GM06990 (cell line): ENCODE data around the gene C12orf43.
"Not testable (repeated sequence)": the region's sequence is repeated elsewhere in the genome, so short reads cannot be mapped to it uniquely, and the experiment has no call there.

Experiments
- DNase-seq: peaks from one replicate; pipeline ENCODE4 v3.0.0-alpha.2; 2011; ENCODE audit not compliant: insufficient read length; ENCODE audit errors: extremely low read depth
- H3K27me3 ChIP-seq: replicated peaks from 2 replicates; pipeline ENCODE4 v1.6.0; 2011; ENCODE audit warnings: low read length; ENCODE audit not compliant: control insufficient read depth, insufficient read depth
- H3K36me3 ChIP-seq: 2 replicates; pipeline ENCODE4 v1.5.1; 2011; ENCODE audit warnings: low read length; ENCODE audit not compliant: control insufficient read depth, insufficient read depth
- H3K4me3 ChIP-seq: replicated peaks from 2 replicates; pipeline ENCODE4 v1.5.1; 2011; ENCODE audit warnings: low read depth, mild to moderate bottlenecking, control low read depth, low read length
- CTCF ChIP-seq: IDR thresholded peaks from 2 replicates; pipeline ENCODE4 v1.5.1; 2011; ENCODE audit warnings: low read length, control low read depth, mild to moderate bottlenecking, inconsistent platforms; ENCODE audit not compliant: insufficient read depth, poor library complexity, severe bottlenecking

Gene C12orf43

GRCh38 chr12:121048442-121048841 lies 32.2 kb upstream of the C12orf43 start:
- Histone ChIP-seq H3K27me3 (no peaks in the 10 kb centered on the region), H3K4me3 (no peak overlapping the region), H3K36me3 (no peaks in the 10 kb centered on the region)
- DNase-seq, result no peak
- TF ChIP-seq CTCF, result no peak

GRCh38 chr12:121047400-121047799 lies 31.1 kb upstream of the C12orf43 start:
- H3K36me3 ChIP-seq, H3K27me3 ChIP-seq, DNase-seq, H3K4me3 ChIP-seq: not testable (repeated sequence)

- Histone ChIP-seq H3K27me3 (no peaks in the 10 kb centered on the region), H3K36me3 (no peaks in the 10 kb centered on the region), H3K4me3 (no peak overlapping the region)
- DNase-seq, result no peak
- TF ChIP-seq CTCF, result no peak
These were observed 26.8 kb upstream of the C12orf43 start for GRCh38 chr12:121043067-121043466.

GRCh38 chr12:121038861-121039668 lies 22.8 kb upstream of the C12orf43 start, which contains the start of gene OASL:
OASL (minus strand) TSS chr12:121039246; CDS start chr12:121038971, 275 bp downstream.
- peak; percentile 71 for DNase-seq
- Histone ChIP-seq H3K27me3 (no peaks in the 10 kb centered on the region), H3K4me3 (peak within 1 kb of the TSS; percentile 75), H3K36me3 (no peaks in the 10 kb centered on the region)
- TF ChIP-seq CTCF, result no peak

- TF ChIP-seq CTCF, result no peak
- no peak for DNase-seq
- Histone ChIP-seq H3K4me3 (no peak overlapping the region), H3K36me3 (no peaks in the 10 kb centered on the region), H3K27me3 (no peaks in the 10 kb centered on the region)
These were observed 20.6 kb upstream of the C12orf43 start for GRCh38 chr12:121036810-121037326.

- TF ChIP-seq CTCF, result no peak
- DNase-seq, result no peak
- Histone ChIP-seq H3K27me3 (no peaks in the 10 kb centered on the region), H3K36me3 (no peaks in the 10 kb centered on the region), H3K4me3 (no peak overlapping the region)
These were observed 18.5 kb upstream of the C12orf43 start for GRCh38 chr12:121034616-121035305.
